MV-4-11 (cell line): Measurements from ENCODE around the gene C8A.
A peak's percentile ranks its signal among the peaks of the same experiment; 100 is the strongest.

ENCODE experiments used
- DNase-seq: peaks from one replicate; lab custom pipeline; 2025; lab: John Stamatoyannopoulos, UW

C8A gene

GRCh38 chr1:56894014-56894413 is 39.4 kb downstream of the C8A start:
- no peak for DNase-seq

GRCh38 chr1:56897150-56898004 is 42.8 kb downstream of the C8A start:
- no peak for DNase-seq

- no peak for DNase-seq
Measured at GRCh38 chr1:56898005-56898373, 43.4 kb downstream of the C8A start.

GRCh38 chr1:56898879-56899278 is 44.3 kb downstream of the C8A start:
- no peak for DNase-seq

GRCh38 chr1:56901716-56902115 is 47.1 kb downstream of the C8A start:
- no peak for DNase-seq

GRCh38 chr1:56903778-56904177 is 49.2 kb downstream of the C8A start:
- DNase-seq, result no peak

GRCh38 chr1:56904663-56905397 is 50.2 kb downstream of the C8A start:
- no peak for DNase-seq

GRCh38 chr1:56905667-56906066 is 51.1 kb downstream of the C8A start:
- no peak for DNase-seq

GRCh38 chr1:56908619-56909221 is 54.1 kb downstream of the C8A start:
- DNase-seq, result peak; percentile 67

GRCh38 chr1:56910441-56910985 is 55.9 kb downstream of the C8A start:
- peak; percentile 79 for DNase-seq

GRCh38 chr1:56911098-56911938 is 56.7 kb downstream of the C8A start:
- peak; percentile 48 for DNase-seq

- no peak for DNase-seq
Measured at GRCh38 chr1:56912325-56912724, 57.7 kb downstream of the C8A start.

- no peak for DNase-seq
Measured at GRCh38 chr1:56915960-56916359, 61.4 kb downstream of the C8A start.

GRCh38 chr1:56916630-56917029 is 62.0 kb downstream of the C8A start:
- DNase-seq, result no peak

- no peak for DNase-seq
Measured at GRCh38 chr1:56917356-56917755, 62.8 kb downstream of the C8A start.

- no peak for DNase-seq
Measured at GRCh38 chr1:56920591-56921001, 66.0 kb downstream of the C8A start.

GRCh38 chr1:56921479-56921878 is 66.9 kb downstream of the C8A start:
- DNase-seq, result no peak

- peak; percentile 18 for DNase-seq
Measured at GRCh38 chr1:56922070-56922469, 67.5 kb downstream of the C8A start.

GRCh38 chr1:56922507-56922906 is 67.9 kb downstream of the C8A start:
- no peak for DNase-seq

- no peak for DNase-seq
Measured at GRCh38 chr1:56923201-56923600, 68.6 kb downstream of the C8A start.

GRCh38 chr1:56924116-56924515 is 69.5 kb downstream of the C8A start:
- DNase-seq, result no peak

GRCh38 chr1:56925193-56925592 is 70.6 kb downstream of the C8A start:
- no peak for DNase-seq
